GM18505 (cell line): ENCODE data around the gene SFSWAP.

Source experiments
- ATAC-seq: cut with Tn5 transposase; IDR thresholded peaks from one replicate; pipeline ENCODE4 v1.9.1; 2021; ENCODE audit not compliant: unreplicated experiment
- POLR2A ChIP-seq: IDR thresholded peaks from 4 replicates; pipeline ENCODE4 v1.6.1; 2011; ENCODE audit warnings: borderline replicate concordance; ENCODE audit not compliant: insufficient read depth, insufficient read length; ENCODE audit errors: extremely low read depth

The SFSWAP gene

DNA sequence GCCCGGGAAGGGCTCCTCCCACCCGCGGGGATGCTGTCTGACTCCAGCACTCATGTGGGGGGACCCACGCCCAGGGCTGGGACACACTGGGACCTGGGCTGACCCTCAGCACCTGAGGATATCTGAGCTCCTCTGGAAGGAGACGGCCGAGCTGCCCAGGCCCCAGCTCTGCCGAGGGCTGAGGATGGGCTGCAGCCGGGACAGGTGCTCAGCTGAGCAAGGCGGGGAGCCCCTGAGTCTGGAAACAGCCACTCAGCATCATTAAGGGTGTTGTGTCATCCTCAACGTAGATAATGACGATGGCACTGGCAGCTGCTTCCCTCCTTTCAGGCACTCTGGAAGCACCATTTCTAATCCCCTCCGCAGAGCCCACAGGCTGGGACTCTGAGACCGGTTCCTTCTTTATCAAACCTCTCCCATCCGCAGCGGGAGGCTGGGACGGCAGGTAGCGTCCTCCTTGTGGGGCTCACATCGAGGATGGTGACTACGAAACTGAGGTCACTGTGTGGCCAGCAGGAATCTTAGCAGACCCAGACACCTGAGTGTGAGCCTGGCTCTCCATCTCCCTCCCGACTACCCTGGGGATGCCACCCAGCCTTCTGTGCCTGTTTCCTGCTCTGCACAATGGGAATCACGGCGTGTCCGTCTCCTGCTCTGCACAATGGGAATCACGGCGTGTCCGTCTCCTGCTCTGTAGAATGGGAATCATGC is 26.7 kb upstream of the SFSWAP start:
- no peak for TF ChIP-seq POLR2A
- ATAC-seq: no peak

DNA sequence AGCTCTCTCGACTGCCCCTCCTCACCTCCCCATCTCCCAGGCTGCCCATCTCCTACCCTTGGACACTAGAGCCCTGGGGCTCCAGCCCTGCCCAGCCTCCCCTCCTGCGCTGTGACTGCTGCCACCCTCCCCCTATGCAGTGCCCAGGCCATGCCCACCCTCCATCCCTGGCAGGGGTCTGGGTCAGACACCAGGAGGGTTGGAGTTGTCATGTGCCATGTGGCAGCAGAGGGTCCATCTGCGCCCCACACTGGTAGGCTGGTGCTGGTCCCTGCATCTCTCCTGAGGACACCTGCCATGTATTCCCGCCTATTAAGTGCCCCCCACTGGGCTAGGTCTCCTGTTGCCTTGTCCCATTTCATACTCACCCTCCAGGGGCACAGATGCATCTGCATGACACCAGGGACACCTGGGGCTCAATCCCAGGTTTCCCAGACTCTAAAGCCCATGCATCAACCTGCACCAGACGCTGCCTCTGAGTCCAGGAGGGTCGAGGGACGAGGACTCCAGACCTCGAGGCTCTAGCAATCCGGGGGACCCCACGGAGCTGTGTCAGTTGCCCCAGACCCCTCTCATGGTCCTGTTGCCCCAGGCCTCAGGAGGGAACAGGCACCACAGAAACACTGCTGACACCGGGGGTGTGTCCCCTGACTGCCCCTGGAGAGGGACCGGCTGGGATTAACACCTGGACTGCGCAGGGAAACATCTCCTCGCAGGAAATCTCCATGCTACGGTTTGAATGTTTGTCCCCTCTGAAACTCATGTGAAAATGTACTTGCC is 23.4 kb upstream of the SFSWAP start:
- ATAC-seq: no peak
- no peak for TF ChIP-seq POLR2A

- no peak for TF ChIP-seq POLR2A
These were observed 22.6 kb upstream of the SFSWAP start for GRCh38 chr12:131688131-131688844.

DNA sequence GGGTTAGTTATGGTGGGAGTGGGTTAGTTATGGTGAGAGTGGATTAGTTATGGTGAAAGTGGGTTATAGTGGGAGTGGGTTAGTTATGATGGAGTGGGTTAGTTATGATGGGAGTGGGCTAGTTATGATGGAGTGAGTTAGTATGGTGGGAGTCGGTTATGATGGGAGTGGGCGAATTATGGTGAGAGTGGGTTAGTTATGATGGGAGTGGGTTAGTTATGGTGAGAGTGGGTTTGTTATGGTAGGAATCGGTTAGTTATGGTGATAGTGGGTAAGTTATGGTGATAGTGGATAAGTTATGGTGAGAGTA is 22.1 kb upstream of the SFSWAP start:
- no peak for TF ChIP-seq POLR2A
- ATAC-seq: no peak

More at GRCh38 chr12:131688131-131688844, 22.6 kb upstream of the SFSWAP start:
- ATAC-seq: no peak

GRCh38 chr12:131690320-131690719 is 20.6 kb upstream of the SFSWAP start:
- TF ChIP-seq POLR2A: no peak
- no peak for ATAC-seq

- no peak for TF ChIP-seq POLR2A
- no peak for ATAC-seq
These were observed 18.5 kb upstream of the SFSWAP start for GRCh38 chr12:131692431-131692830.

DNA sequence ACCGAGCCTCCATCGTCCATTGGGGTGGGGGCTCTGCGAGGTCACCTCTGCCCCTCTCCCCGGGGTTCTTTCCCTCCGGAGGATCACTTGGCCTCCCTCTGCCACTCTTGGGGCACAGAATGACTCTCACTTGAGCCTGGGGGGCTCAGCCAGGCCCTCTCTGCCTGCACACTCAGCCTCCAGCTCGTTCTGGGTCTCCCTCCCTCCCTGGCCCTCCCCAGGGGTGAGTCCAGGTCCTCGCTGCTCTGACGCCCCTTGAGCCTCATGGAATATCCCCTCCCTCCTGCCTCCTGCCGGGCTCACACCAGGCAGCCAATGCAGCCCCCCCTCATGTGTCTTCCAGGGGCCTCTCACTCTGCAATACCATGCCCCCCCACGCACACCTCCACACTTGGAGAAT is 17.7 kb upstream of the SFSWAP start:
- ATAC-seq: no peak

DNA sequence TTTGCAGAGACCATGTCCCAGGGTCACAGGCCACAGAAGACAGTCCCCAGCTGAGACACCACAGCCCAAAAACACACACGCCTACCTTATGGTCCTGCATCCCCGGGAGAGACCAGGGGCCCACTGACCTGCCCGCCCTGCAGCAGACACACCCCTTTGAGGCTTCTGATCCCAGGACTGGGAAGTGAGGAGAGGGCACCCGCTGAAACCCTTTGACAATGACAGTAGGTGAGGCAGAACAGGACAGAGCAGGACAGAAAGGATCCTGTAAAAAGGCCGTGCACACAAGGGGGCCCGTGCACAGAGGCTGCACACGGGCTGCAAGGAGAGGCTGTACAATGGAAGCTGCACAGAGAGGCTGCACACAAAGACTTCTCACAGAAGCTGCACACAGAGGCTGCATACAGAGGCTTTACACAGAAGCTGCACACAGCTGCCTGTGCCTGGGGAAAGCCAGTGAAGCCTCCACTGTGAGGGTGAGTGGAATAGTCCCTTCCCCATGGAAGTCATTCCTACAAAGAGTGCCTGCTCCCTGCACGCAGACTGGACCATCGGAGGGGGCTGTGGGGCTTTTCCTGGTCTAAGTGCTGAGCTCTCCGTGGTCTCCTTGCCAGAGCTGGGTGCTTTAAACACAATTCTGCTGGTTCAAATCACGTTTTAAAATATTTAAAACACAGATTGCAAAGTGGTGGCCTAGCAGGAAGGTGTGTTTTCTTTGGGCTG is 16.6 kb upstream of the SFSWAP start:
- no peak for TF ChIP-seq POLR2A
- ATAC-seq: no peak

More for the DNA sequence above, 17.7 kb upstream of the SFSWAP start:
- TF ChIP-seq POLR2A: no peak

DNA sequence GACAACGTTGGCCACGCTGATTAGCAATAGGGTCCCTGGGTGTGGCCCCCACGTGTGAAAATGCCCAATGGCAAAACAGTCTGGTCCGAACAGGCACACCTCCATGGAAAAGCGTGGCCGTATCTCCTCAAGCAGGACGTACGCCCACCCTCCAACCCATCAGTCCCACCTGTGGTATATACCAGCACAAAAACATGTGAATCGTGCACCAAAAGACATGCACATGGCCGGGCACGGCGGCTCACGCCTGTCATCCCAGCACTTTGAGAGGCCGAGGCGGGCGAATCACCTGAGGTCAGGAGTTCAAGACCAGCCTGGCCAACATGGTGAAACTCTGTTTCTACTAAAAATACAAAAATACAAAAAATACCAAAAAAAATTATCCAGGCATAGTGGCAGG is 14.9 kb upstream of the SFSWAP start:
- no peak for ATAC-seq
- no peak for TF ChIP-seq POLR2A

- no peak for TF ChIP-seq POLR2A
- no peak for ATAC-seq
These were observed 12.6 kb upstream of the SFSWAP start for GRCh38 chr12:131698286-131698685.

DNA sequence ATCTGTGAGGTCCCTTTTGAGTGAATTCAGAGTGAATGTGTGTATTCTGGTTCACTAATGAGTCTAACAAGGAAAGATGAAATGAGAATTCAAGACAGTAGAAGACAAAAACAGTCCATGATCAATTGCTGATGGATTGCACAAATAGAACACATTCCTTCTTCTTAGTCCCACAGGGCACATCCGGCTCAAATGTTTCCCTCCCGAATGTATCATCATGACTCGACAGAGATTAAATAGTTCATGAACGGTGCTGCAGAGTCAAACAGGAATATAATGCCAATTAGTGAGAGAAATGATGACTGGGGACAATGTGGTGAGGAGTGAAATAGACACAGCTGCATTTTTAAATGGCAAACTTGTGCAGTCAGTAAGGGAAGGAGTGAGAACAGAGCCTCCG is 11.5 kb upstream of the SFSWAP start:
- TF ChIP-seq POLR2A: no peak
- no peak for ATAC-seq

DNA sequence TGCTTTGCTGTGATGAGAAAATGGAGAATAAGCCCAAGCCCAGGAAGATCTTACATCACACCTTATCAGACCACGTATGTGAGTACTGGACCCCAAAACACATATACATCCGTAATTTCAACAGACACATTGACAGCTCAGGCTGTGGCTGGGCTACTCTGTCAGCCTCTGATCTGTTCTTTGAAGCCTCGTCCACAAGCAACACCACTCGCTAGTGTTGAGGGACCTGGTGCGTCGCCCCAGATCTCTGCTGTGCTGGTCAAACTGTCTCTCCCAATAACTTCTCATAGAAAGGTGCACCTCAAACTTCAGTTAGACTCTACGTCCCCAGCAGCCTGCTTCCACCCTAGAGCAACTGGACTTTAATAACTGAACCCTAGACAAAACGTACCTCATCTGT is 10.6 kb upstream of the SFSWAP start:
- no peak for TF ChIP-seq POLR2A
- ATAC-seq: no peak

- TF ChIP-seq POLR2A: no peak
- no peak for ATAC-seq
These were observed 9.0 kb upstream of the SFSWAP start for GRCh38 chr12:131701705-131702572.

GRCh38 chr12:131702573-131702877 is 8.4 kb upstream of the SFSWAP start:
- TF ChIP-seq POLR2A: no peak
- no peak for ATAC-seq
